SK-N-SH treated with all-trans-retinoic acid at 6 μM for 48 hours (cell line): ENCODE results near the gene ARL11.

ENCODE experiments used
- ESRRG ChIP-seq: fragments of 250-450 bp; sonication (Bioruptor Pico); IDR thresholded peaks from 2 replicates; pipeline ENCODE4 v1.6.1; 2021; ENCODE audit warnings: mild to moderate bottlenecking
- GLIS3 ChIP-seq: fragments of 250-450 bp; sonication (Bioruptor Pico); IDR thresholded peaks from 2 replicates; pipeline ENCODE4 v1.5.0; 2020; ENCODE audit warnings: mild to moderate bottlenecking, moderate library complexity
- ISL1 ChIP-seq: fragments of 250-450 bp; sonication (Bioruptor Pico); IDR thresholded peaks from 2 replicates; pipeline ENCODE4 v2.1.2; 2022; ENCODE audit warnings: mild to moderate bottlenecking, moderate library complexity
- PPARA ChIP-seq: fragments of 250-450 bp; sonication (Bioruptor Pico); IDR thresholded peaks from 2 replicates; pipeline ENCODE4 v1.5.0; 2020; ENCODE audit warnings: mild to moderate bottlenecking, borderline replicate concordance

GRCh38 chr13:49646688-49647087, 18.4 kb downstream of the ARL11 start:
- TF ChIP-seq PPARA (CRISPR knock-in tag) (no peak), GLIS3 (no peak), ISL1 (CRISPR knock-in tag) (no peak), ESRRG (CRISPR knock-in tag) (no peak)
